SHP77 treated with DMSO at 0.1 percent for 48 hours (cell line): Measurements from ENCODE around the gene ZNF207.
"Not testable (repeated sequence)": the region's sequence is repeated elsewhere in the genome, so short reads cannot be mapped to it uniquely, and the experiment has no call there.

Source experiments
- DNase-seq: peaks from one replicate; lab custom pipeline; 2025; lab: John Stamatoyannopoulos, UW

The ZNF207 gene

GRCh38 chr17:32335687-32336086 lies 14.3 kb upstream of the ZNF207 start:
- no peak for DNase-seq

- no peak for DNase-seq
Measured at GRCh38 chr17:32341141-32341856, 8.7 kb upstream of the ZNF207 start.

GRCh38 chr17:32341857-32342602 lies 7.9 kb upstream of the ZNF207 start, which contains the start of gene C17orf75:
Gene C17orf75, minus strand, starts transcription at chr17:32342173. Its CDS starts 34 bp downstream, at chr17:32342139.
- DNase-seq, result peak; percentile 55

GRCh38 chr17:32342603-32343325 lies 7.2 kb upstream of the ZNF207 start:
- DNase-seq, result no peak

- DNase-seq, result no peak
Measured at GRCh38 chr17:32345951-32346600, 3.9 kb upstream of the ZNF207 start.

GRCh38 chr17:32348483-32348800 lies 1.5 kb upstream of the ZNF207 start:
- DNase-seq, result no peak

GRCh38 chr17:32349503-32349853 lies 479 bp upstream of the ZNF207 start:
- no peak for DNase-seq

GRCh38 chr17:32350666-32351418 lies 885 bp downstream of the ZNF207 start:
- DNase-seq, result no peak

GRCh38 chr17:32352734-32353133 lies 2.8 kb downstream of the ZNF207 start:
- not testable (repeated sequence) for DNase-seq

GRCh38 chr17:32355649-32356377 lies 5.9 kb downstream of the ZNF207 start:
- no peak for DNase-seq

GRCh38 chr17:32356378-32356743 lies 6.4 kb downstream of the ZNF207 start:
- DNase-seq, result no peak

GRCh38 chr17:32356750-32357149 lies 6.8 kb downstream of the ZNF207 start:
- no peak for DNase-seq

- no peak for DNase-seq
Measured at GRCh38 chr17:32357615-32358014, 7.7 kb downstream of the ZNF207 start.

- no peak for DNase-seq
Measured at GRCh38 chr17:32361270-32361669, 11.3 kb downstream of the ZNF207 start.

GRCh38 chr17:32370426-32370825 lies 20.5 kb downstream of the ZNF207 start:
- DNase-seq, result no peak

- DNase-seq, result no peak
Measured at GRCh38 chr17:32382526-32383223, 32.7 kb downstream of the ZNF207 start.

GRCh38 chr17:32383926-32384434 lies 34.0 kb downstream of the ZNF207 start:
- DNase-seq, result no peak

- no peak for DNase-seq
Measured at GRCh38 chr17:32385121-32385520, 35.2 kb downstream of the ZNF207 start.

GRCh38 chr17:32385971-32386370 lies 36.0 kb downstream of the ZNF207 start:
- no peak for DNase-seq

GRCh38 chr17:32386844-32387243 lies 36.9 kb downstream of the ZNF207 start:
- no peak for DNase-seq
